NCI-H1092 (cell line): ENCODE measurements around the gene TPO.
"Not testable (repeated sequence)": the region's sequence is repeated elsewhere in the genome, so short reads cannot be mapped to it uniquely, and the experiment has no call there.

Source experiments
- DNase-seq: peaks from one replicate; lab custom pipeline; 2025; lab: John Stamatoyannopoulos, UW

Gene TPO

GRCh38 chr2:1484131-1484884, 71.0 kb downstream of the TPO start:
- DNase-seq: no peak

GRCh38 chr2:1486670-1487069, 73.4 kb downstream of the TPO start:
- DNase-seq: no peak

- no peak for DNase-seq
Measured at GRCh38 chr2:1487758-1488157, 74.5 kb downstream of the TPO start.

GRCh38 chr2:1488181-1488671, 75.0 kb downstream of the TPO start:
- no peak for DNase-seq

GRCh38 chr2:1488851-1489250, 75.6 kb downstream of the TPO start:
- no peak for DNase-seq

- no peak for DNase-seq
Measured at GRCh38 chr2:1489486-1489885, 76.2 kb downstream of the TPO start.

- not testable (repeated sequence) for DNase-seq
Measured at GRCh38 chr2:1490381-1490780, 77.1 kb downstream of the TPO start.

- DNase-seq: no peak
Measured at GRCh38 chr2:1491751-1492150, 78.5 kb downstream of the TPO start.

GRCh38 chr2:1492231-1492630, 79.0 kb downstream of the TPO start:
- not testable (repeated sequence) for DNase-seq

GRCh38 chr2:1492711-1493430, 79.6 kb downstream of the TPO start:
- DNase-seq: no peak

- no peak for DNase-seq
Measured at GRCh38 chr2:1493431-1494126, 80.3 kb downstream of the TPO start.

- no peak for DNase-seq
Measured at GRCh38 chr2:1494257-1494656, 81.0 kb downstream of the TPO start.

- DNase-seq: no peak
Measured at GRCh38 chr2:1494906-1495305, 81.6 kb downstream of the TPO start.

GRCh38 chr2:1495676-1496358, 82.6 kb downstream of the TPO start:
- DNase-seq: no peak

GRCh38 chr2:1496359-1496821, 83.1 kb downstream of the TPO start:
- DNase-seq: no peak

GRCh38 chr2:1497122-1497611, 83.9 kb downstream of the TPO start:
- DNase-seq: no peak

GRCh38 chr2:1498176-1498575, 84.9 kb downstream of the TPO start:
- no peak for DNase-seq

GRCh38 chr2:1499033-1499795, 86.0 kb downstream of the TPO start:
- DNase-seq: no peak

- no peak for DNase-seq
Measured at GRCh38 chr2:1501038-1501851, 88.0 kb downstream of the TPO start.

- no peak for DNase-seq
Measured at GRCh38 chr2:1501991-1502390, 88.7 kb downstream of the TPO start.
